HEK293T (cell line): ENCODE data around the gene TSPAN5.

Source experiments
- ARNT ChIP-seq: fragments of 450-650 bp; IDR thresholded peaks from 2 replicates; pipeline ENCODE4 v1.6.1; 2017; ENCODE audit warnings: mild to moderate bottlenecking
- BHLHE40 ChIP-seq: fragments of 450-650 bp; IDR thresholded peaks from 2 replicates; pipeline ENCODE4 v1.6.1; 2016; ENCODE audit warnings: mild to moderate bottlenecking, moderate library complexity, borderline replicate concordance
- CTBP1 ChIP-seq: fragments of 450-650 bp; IDR thresholded peaks from 2 replicates; pipeline ENCODE4 v1.6.1; 2016; ENCODE audit warnings: borderline replicate concordance
- ELF4 ChIP-seq: fragments of 450-650 bp; IDR thresholded peaks from 2 replicates; pipeline ENCODE4 v1.6.1; 2017; ENCODE audit warnings: antibody characterized with exemption
- FOXM1 ChIP-seq: fragments of 450-650 bp; IDR thresholded peaks from 2 replicates; pipeline ENCODE4 v1.6.1; 2017; ENCODE audit warnings: mild to moderate bottlenecking, borderline replicate concordance
- HDGF ChIP-seq: fragments of 450-650 bp; IDR thresholded peaks from 2 replicates; pipeline ENCODE4 v1.6.1; 2017; ENCODE audit warnings: antibody characterized with exemption, borderline replicate concordance
- L3MBTL2 ChIP-seq: fragments of 450-650 bp; conservative IDR thresholded peaks from 2 replicates; pipeline ENCODE4 v1.6.1; 2016; ENCODE audit warnings: mild to moderate bottlenecking
- LEF1 ChIP-seq: fragments of 450-650 bp; IDR thresholded peaks from 2 replicates; pipeline ENCODE4 v1.6.1; 2017; ENCODE audit warnings: mild to moderate bottlenecking, borderline replicate concordance
- NFRKB ChIP-seq: fragments of 450-650 bp; IDR thresholded peaks from 2 replicates; pipeline ENCODE4 v1.6.1; 2016; ENCODE audit warnings: mild to moderate bottlenecking, moderate library complexity
- SP1 ChIP-seq: fragments of 450-650 bp; IDR thresholded peaks from 2 replicates; pipeline ENCODE4 v1.6.1; 2017
- SUZ12 ChIP-seq: fragments of 450-650 bp; IDR thresholded peaks from 2 replicates; pipeline ENCODE4 v1.6.1; 2016; ENCODE audit warnings: mild to moderate bottlenecking
- TARDBP ChIP-seq: fragments of 450-650 bp; IDR thresholded peaks from 2 replicates; pipeline ENCODE4 v1.6.1; 2016

- TF ChIP-seq ELF4 (no peak), FOXM1 (no peak), SP1 (no peak), TARDBP (no peak), CTBP1 (no peak), ARNT (no peak), BHLHE40 (no peak), NFRKB (no peak), HDGF (no peak), SUZ12 (no peak), LEF1 (no peak), L3MBTL2 (no peak)
Observed at GRCh38 chr4:98502624-98503023, 155.8 kb downstream of the TSPAN5 start.
